Activated CD4-positive, CD25-positive, alpha-beta regulatory T cell treated with anti-CD3 and anti-CD28 coated beads, Interleukin-2, amount 50 U/mL, for 72 hours (primary cell): ENCODE measurements around the gene PUS1.
A peak's percentile ranks its signal among the peaks of the same experiment; 100 is the strongest.
"Not testable (repeated sequence)": the region's sequence is repeated elsewhere in the genome, so short reads cannot be mapped to it uniquely, and the experiment has no call there.

Experiments
- DNase-seq: peaks from one replicate; pipeline ENCODE4 v3.0.0; 2021

The PUS1 gene

DNA sequence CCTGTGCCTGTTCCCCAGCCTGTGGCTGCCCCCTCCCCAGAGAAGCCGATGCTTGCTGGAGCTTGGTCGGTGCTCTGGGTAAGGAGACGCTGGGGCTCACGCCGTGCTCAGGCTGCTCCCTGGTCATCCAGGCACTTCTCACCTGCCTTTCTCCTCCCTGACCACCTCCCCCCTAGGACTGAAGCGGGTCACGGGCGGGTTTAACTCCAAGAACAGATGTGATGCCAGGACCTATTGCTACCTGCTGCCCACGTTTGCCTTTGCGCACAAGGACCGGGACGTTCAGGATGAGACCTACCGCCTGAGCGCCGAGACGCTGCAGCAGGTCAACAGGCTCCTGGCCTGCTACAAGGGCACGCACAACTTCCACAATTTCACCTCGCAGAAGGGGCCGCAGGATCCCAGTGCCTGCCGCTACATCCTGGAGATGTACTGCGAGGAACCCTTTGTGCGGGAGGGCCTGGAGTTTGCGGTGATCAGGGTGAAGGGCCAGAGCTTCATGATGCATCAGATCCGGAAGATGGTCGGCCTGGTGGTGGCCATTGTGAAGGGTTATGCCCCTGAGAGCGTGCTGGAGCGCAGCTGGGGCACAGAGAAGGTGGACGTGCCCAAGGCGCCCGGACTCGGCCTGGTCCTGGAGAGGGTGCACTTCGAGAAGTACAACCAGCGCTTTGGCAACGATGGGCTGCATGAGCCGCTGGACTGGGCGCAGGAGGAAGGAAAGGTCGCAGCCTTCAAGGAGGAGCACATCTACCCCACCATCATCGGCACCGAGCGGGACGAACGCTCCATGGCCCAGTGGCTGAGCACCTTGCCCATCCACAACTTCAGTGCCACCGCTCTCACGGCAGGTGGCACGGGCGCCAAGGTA, 12.3 kb downstream of the PUS1 start:
- DNase-seq = no peak

DNA sequence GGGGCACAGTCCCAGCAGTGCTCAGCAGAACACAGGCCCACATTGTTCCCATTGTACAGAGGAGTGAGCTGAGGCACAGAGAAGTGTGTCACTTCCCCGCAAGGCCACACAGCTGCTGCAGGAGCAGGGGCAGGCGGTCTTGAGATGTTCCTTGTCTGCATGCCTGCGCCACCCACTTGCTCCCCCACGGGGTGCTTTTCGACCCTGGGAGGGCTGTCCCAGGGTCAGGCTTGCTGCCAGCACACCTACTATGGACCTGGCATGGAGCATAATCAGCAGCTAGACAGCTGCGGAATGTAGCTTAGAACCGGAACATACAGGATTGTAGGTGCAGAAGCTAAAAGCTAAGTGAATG, 12.9 kb downstream of the PUS1 start:
- no peak for DNase-seq

- no peak for DNase-seq
Observed at GRCh38 chr12:131942671-131943070, 13.6 kb downstream of the PUS1 start.

DNA sequence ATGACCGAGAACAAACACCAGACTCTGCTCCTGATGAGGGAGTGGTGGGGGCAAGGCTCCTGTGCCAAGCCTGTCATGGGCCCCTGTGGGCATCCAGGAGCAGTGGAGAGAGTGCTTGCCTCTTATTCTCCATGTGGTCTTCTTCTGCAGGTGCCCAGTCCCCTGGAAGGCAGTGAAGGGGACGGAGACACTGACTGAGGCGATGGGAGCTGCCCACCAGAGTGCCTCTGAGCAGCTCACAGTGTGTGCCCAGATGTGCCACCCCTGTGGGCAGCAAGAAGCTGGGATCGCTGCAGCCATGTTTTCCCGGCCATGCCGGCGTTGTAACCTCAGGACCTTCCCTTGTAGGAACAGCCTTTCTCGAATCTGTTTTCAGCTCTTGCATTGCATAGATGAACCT, 14.3 kb downstream of the PUS1 start:
- DNase-seq = no peak

DNA sequence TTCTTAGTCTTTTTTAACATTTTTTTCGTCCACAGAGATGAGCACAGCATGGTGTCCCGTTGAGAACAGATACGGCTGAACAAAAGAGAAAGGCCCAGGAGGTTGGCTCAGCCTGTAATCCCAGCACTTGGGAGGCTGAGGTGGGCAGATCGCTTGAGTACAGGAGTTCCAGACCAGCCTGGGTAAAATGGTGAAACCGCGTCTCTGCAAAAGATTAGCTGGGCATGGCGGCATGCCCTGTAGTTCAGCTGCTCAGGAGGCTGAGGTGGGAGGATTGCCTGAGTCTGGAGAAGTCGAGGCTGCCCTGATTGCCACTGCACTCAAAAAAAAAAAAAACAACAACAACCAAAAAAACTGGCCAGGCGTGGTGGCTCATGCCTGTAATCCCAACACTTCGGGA, 14.8 kb downstream of the PUS1 start:
- peak; percentile 0 for DNase-seq

GRCh38 chr12:131944601-131945251, 15.7 kb downstream of the PUS1 start:
- DNase-seq = peak; percentile 27

- no peak for DNase-seq
Observed at GRCh38 chr12:131946757-131947156, 17.7 kb downstream of the PUS1 start.

- no peak for DNase-seq
Observed at GRCh38 chr12:131947482-131948027, 18.5 kb downstream of the PUS1 start.

- no peak for DNase-seq
Observed at GRCh38 chr12:131948166-131948712, 19.2 kb downstream of the PUS1 start.

DNA sequence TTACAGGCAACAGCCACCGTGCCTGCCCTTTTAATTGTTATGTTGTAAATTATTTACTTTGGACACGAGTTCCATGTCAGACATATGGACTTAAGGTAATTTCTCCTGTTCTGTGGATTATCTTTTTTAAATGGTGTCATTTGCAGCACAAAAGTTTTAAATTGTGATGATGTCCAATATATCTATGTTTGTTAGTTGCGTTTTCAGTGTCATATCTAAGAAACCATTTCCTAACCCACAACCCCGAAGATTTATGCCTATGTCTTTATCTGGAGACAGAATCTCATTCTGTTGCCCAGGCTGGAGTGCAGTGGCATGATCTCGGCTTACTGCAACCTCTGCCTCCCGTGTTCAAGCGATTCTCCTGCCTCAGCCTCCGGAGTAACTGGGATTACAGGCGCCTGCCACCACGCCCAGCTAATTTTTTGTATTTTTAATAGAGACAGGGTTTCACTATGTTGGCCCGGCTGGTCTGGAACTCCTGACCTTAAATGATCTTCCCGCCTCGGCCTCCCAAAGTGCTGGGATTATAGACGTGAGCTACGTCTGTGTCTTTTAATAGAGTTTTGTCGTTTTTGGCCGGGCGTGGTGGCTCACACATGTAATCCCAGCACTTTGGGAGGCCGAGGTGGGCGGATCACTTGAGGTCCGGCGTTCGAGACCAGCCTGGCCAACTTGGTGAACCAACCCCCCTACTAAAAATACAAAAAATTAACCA, 19.8 kb downstream of the PUS1 start:
- not testable (repeated sequence) for DNase-seq

DNA sequence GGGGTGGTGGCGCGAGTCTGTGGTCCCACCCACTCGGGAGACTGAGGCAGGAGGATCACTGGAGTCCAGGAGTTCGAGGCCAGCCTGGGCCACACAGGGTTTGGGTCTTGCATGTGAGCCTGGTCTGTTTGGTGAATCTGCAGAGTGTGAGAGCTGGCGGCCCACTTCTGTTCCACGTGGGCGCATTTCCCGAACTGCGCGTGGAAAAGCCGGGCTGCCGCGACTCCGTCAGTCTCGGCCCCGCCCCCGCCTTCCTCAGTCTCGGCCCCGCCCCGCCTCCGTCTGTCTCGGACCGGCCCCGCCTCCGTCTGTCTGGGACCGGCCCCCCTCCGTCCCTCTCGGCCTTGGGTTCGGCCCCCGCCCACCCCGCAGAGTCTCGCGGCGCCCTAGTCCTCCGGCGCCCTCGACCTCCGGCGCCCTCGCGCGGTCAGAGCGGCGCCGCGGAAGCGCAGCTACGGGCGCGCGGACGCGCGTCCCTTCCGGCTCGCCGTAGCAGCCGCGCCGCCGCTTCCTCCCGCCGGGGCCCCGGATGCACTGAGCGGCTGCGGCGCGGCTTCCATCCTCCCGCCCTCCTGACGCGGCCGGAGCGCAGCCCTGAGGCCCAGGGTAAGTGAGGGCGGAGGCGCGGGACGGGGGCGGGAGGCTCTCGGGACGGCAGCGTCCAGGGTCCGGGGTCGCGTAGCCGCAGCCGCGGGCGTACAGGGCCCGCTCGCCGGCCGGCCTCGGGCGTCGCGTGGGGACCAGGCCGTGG, 20.5 kb downstream of the PUS1 start, which contains the start of gene EP400:
Gene EP400 (plus strand): TSS at position 512 of the 751 bp plus-strand sequence. CDS start 10,678 bp downstream, outside the sequence.
- peak; percentile 93 for DNase-seq

DNA sequence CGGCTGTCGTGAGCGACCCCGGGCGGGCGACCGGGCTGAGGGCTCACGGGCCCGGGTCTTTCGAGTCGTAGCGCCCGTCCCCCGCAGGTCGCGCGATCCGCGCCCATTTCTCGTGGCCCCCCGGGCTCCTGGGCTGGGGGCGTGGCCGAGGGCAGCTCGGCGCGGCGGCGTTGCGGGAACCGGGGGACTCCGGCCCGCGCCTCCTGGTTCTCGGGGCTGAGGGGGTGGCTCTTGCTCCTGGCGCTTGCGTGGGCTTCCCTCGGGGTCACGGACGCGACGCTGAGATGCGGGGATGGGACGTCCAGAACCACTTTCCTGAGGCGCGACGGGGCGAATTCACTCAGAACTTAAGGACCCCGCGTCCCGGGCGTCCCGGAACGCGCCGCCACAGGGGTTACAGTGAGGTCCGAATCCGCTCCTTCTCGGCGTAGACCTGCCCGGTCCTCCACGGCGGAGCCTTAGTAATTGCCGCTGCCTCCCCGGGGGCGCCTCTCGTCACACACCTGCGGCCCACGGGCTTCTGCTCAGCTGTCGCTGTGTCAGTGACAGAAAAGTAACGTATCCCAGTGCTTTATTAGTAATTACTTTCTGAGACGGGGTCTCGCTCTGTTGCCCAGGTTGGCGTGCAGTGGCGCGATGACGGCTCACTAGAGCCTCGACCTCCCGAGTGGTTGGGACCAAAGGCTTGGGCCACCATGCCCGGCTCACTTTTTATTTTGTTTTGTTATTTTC, 21.3 kb downstream of the PUS1 start:
- DNase-seq = peak; percentile 52

DNA sequence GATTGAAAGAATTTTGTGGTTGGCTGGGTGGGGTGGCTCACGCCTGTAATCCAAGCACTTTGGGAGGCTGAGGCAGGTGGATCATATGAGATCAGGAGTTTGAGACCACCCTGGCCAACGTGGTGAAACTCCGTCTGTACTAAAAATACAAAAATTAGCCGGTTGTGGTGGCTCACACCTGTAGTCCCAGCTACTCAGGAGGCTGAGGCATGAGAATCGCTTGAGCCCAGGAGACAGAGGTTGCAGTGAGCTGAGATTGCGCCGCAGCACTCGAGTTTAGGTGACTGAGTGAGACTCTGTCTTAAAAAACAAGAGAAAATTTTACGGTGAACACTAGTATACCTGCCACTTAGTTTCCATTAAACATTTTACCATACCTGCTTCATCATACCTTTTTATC, 24.7 kb downstream of the PUS1 start:
- DNase-seq = not testable (repeated sequence)

GRCh38 chr12:131954460-131954859, 25.4 kb downstream of the PUS1 start:
- not testable (repeated sequence) for DNase-seq

- DNase-seq = no peak
Observed at GRCh38 chr12:131959116-131959515, 30.0 kb downstream of the PUS1 start.

DNA sequence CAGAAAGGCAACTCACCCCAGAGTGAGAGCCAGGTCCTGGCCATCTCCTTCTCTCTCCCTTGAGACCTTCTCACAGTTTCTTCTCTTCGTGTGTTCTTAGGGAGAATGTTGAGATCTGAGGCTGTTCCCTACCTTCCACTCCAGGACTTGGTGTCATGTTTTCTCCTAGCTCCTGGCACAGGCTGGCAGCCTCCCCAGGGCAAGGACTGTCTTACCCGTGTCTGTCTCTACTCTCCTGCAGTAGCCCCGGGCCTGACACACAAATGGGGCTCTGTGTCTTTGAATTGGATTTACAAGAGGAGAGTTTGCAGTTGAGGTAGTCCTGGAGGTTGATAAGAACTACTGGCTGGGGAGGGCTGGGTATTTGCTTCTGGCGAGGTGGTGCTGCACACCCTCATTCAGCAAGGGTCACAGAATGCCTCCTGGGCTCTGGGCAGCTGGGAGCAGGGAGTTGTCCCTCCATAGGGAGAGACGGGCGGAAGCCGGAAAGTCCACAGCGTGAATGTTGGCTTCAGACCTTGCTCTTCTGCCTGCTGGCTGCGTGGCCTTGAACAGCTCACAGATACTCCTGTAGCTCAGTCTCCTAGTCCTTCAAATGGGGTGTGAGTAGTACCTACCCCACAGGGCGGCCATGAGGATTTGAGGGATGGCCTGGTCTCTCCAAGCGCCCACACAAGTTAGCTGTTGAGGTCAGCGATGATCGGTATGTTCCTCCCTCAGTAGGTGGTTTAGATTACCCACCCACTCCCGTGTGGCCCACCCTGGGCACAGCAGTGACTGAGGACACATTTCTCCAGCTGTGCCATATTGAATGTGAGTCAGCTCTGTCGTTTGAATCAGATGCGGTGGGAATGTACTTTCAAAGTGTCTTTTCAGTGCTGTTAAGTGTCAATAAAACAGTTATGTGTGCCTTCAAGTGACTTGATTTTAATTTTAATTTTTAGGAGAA, 30.8 kb downstream of the PUS1 start:
- DNase-seq = no peak

- not testable (repeated sequence) for DNase-seq
Observed at GRCh38 chr12:131960590-131961325, 31.7 kb downstream of the PUS1 start.

DNA sequence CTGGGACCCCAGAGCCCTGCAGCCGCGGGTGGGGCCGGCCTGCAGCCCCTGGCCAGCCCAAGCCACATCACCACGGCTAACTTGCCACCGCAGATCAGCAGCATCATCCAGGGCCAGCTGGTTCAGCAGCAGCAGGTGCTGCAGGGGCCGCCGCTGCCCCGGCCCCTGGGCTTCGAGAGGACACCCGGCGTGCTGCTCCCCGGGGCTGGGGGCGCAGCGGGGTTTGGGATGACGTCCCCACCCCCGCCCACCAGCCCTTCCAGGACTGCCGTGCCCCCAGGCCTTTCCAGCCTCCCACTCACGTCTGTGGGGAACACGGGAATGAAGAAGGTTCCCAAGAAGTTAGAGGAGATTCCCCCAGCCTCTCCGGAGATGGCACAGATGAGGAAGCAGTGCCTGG, 32.3 kb downstream of the PUS1 start:
- DNase-seq = not testable (repeated sequence)

DNA sequence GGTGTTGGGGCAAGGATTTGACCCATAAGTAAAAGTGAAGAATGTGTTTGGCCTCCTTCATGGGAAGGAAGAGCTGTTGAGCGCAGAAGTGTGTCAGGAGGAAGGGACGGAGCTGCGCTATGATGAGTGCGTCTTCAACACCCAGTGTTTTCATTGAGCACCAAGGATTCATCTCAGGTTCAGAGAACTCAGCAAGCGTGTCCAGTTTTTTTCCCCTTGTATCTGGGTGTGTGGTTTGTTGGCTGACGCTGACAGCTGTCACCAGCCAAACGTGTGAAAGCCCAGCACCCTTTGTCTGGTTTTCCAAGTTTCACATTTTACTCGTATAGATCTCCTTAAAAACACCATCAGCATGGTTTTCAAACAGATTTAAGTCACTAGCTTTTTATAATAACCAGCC, 33.0 kb downstream of the PUS1 start:
- DNase-seq = no peak

GRCh38 chr12:131963381-131963780, 34.3 kb downstream of the PUS1 start:
- no peak for DNase-seq
